GM18526 (cell line): ENCODE results near the gene GDPD3.

Experiments used
- POLR2A ChIP-seq: IDR thresholded peaks from 3 replicates; pipeline ENCODE4 v1.6.1; 2011; ENCODE audit not compliant: insufficient read length; ENCODE audit errors: extremely low read depth

Gene GDPD3

DNA sequence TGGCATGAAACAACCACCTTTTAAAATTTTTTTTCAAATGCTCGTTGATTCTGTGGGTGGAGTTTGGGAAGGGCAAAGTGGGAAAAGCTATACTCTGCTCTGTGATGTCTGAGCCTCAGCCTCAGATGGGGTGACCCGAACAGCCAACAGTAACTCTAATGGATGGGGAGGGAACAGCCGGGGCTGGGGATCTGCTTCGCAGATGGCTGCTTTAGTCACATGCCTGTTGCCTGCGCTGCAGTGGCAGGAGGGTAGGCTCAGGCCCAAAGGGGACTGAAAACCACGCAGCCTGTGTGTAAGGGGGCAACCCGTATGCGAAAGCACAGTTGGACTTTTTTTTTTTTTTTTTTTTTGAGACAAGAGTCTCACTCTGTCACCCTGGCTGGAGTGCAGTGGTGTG is 24.6 kb upstream of the GDPD3 start:
- TF ChIP-seq POLR2A, result no peak

DNA sequence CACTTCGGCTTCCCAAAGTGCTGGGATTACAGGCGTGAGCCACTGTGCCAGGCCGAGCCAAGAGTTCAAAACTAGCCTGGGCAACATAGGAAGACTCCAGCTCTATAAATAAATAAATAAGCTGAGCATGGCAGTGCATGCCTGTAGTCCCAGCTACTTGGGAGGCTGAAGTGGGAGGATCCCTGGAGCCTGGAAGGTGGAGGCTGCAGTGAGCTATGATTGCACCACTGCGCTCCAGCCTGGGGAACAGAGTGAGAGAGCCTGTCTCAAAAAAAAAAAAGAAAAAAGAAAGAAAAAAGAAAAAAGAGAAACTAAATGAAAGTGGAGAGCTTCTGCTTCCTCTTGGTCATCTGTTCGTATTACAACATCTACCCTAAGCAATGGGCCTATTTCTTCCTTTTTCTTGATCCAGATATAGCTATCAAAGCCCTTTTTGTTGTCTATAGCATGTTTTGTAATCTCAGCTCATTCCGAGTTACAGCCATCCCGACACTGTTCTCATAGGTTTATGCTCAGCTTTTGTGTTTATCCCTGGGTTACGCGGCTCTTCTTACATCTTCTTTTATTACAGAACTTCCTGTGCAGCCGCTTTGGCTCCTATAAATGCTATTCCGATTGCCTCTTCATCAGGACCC is 23.8 kb upstream of the GDPD3 start:
- no peak for TF ChIP-seq POLR2A

DNA sequence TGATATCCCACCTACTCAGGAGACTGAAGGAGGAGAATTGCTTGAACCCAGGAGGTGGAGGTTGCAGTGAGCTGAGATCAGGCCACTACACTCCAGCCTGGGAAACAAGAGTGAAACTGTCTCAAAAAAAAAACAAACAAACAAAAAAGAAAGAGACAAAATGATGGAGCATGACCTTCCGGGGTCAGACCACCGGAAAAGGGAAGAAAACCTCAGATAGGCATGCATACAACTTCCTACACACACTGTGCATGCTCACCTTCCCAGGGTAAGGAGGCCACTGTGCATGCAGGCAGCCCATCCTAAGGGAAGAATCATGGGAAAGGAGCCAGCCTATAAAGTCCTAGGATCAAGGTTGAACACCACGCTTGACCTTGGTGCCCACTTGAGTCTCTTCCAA is 19.3 kb upstream of the GDPD3 start:
- TF ChIP-seq POLR2A, result no peak

DNA sequence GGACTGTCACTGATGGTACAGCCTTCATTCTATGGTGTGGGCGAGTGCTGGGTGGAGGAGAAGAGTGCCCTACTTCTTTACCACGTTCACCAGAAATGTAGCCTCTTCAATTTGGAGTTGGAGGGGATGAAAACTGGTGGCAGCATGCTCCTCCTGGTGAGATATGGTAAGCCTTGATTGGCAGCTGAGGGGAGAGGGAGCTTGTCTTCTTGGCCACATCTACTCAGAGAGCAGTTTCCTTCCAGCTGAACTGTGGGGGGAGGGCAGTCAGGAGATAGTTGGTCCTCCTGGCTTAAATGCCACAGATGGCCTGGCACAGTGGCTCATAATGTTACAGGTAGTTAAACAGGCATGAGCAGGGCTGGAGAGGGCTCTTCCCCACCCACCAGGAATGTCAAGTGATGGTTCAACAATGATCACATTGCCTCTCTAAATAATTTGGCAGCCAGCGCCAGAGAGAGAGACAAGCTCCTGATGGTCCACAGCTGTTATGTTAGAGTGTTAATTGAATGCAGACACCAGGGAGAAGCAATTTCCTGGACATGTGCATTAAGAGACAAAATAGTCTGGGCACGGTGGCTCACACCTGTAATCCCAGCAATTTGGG is 18.6 kb upstream of the GDPD3 start:
- TF ChIP-seq POLR2A, result no peak

DNA sequence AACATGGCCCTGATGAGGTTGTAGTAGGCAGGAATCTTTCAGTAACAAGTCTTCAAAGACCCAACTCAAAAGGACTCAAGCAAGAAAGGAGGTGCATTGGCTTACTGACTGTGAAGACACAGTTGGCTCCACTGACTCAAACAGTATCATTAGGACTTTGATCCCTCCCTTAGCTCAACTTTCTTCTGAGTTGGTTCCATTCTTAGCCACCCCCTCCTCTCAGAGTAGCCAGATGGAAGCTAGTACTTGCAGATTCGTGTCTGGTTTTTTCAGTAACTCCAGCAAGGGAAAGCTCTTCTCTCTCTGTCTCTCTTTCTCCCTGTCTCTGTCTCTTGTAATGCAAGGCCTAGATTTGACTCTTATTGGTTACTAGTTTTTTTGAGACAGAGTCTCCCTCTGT is 14.7 kb upstream of the GDPD3 start:
- TF ChIP-seq POLR2A, result no peak

DNA sequence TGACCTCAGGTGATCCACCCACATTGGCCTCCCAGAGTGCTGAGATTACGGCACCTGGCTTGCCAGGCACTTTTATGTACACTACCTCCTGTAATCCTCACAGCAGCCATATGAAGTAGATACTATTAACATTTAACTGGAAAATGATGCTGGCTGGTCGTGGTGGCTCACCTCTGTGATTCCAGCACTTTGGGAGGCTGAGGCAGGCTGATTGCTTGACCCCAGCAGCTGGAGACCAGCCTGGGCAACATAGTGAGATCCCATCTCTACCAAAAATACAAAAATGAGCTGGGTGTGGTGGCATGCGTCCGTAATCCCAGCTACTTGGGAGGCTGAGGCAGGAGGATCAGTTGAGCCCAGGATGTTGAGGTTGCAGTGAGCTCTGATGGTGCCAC is 11.6 kb upstream of the GDPD3 start:
- no peak for TF ChIP-seq POLR2A

DNA sequence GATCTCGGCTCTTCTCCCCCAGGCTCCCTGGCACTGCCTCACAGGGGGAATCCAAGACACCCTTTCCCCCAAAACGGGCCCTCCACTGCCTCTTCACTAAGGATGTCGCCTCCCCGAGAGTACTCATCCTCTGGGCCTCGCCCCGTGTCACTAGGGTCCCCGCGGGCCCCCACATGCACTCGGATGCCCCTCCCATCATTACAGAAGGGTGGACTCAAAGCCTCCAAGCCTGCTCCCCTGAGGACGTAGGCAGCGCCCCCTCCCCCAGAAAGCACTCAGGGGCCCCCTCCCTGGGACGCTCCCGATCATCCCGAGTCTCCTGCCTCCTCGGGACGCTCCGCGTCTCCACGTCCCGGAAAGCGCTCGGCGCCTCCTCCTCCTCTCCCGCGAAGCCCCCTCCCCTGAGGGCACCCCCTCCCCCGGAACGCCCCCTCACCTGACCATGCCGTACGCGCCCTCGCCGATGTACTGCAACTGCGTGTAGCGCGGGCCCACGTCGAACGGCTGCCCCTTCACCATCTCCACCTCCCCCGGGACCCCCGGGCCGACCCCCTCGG is 9.3 kb upstream of the GDPD3 start:
- TF ChIP-seq POLR2A, result no peak

DNA sequence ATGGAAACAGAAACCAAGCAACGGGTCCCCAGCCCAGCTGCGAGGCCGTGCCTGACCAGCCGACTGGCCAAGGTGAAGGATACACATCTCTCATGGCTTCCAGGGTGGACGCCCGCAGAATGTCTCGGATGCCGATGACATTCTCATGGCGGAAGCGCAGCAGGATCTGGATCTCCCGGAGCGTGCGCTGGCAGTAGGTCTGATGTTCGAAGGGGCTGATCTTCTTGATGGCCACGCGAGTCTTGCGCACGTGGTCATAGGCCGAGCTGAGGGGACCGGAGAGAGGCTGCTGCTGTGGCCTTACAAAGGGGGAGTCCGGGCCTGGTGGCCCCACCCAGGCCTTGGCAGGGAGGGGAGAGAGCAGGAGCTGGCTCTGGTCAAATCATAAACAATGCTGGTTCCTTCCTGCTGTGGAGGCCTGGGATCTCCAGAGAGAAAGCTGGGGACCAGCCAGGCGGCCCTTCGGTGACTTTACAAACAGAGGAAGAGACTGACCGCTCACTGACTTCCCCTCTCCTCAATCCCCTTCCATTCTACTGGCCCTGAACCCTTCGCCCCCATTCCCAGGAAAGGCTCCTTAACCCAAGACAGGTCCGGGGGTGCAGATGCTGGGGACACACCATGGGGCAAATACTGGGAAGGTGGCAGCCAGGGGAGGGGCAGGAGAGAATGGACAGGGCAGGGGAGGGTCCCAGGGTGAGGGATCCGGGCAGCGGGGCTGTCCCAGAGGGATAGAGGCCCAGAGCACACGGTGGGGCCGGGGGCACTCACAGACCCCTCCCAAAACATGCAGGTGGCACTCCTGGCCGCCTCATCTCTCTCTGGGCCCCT is 8.6 kb upstream of the GDPD3 start:
- no peak for TF ChIP-seq POLR2A

DNA sequence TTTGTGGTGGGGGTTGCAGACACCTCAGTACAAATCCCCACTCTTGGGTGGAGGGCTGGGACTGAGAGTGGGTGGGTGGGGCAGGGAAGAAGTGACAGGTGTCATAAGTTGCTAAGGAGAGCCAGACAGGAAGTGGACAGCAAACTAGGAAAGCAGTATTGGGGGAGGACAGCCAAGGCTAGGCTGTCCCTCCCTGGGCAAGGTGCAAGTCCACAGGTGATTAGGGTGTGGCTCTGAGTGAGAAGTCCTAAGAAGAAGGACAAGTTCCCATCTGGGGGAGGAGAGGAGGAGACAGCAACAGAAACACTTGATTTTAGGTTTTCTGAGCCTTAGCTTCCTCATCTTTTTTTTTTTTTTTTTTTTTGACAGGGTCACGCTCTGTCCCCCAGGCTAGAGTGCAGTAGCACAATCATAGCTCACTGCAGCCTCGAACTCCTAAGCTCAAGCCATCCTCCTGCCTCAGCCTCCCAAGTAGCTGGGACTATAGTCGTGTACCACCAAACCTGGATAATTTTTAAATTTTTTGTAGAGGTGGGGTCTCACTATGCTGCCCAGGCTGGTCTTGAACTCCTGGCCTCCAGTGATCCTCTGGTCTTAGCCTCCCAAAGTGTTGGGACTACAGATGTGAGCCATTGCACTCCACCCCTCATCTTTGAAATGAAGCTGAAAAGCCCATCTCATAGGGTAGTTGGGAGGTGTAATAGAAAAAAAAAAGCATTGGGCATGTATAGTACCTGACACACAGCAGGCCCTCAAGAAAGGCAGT is 7.2 kb upstream of the GDPD3 start:
- TF ChIP-seq POLR2A, result no peak

DNA sequence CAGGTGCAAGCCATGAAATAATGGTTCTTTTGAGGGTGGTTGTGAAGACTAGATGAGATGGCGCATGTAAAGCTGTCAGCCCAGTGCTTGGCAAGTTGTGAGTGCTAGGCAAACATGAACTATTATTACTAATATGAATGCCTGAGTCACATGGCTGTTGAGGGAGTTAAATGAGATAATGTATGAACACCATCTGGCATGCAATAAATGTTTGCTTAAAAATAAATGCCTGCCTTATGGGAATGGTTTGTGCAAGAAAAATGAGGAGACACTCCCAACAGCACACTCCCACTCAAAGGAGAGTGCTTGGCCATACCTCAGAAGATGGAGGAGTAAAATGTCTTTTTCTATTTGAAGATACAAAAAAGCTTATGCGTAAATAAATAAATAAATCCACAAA is 6.1 kb upstream of the GDPD3 start:
- TF ChIP-seq POLR2A, result no peak

DNA sequence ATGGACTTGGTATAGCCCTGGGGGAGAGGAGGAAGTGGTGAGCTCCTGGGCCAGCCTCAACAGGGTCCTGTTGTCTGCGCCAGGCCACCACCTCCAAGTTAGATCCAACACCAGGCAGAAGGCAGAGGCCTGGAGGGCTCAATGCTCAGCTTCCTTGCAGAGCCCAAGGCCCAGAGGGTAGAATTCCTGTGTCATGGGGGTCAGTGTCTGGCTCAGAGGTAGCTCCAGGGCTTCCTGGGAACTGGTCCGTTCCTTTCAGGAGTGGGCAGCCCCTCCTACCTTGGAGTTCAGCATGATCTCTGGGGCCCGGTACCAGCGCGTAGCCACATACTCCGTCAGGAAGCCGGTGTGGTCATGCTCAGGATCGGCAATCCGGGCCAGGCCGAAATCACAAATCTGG is 4.4 kb upstream of the GDPD3 start:
- TF ChIP-seq POLR2A, result no peak

DNA sequence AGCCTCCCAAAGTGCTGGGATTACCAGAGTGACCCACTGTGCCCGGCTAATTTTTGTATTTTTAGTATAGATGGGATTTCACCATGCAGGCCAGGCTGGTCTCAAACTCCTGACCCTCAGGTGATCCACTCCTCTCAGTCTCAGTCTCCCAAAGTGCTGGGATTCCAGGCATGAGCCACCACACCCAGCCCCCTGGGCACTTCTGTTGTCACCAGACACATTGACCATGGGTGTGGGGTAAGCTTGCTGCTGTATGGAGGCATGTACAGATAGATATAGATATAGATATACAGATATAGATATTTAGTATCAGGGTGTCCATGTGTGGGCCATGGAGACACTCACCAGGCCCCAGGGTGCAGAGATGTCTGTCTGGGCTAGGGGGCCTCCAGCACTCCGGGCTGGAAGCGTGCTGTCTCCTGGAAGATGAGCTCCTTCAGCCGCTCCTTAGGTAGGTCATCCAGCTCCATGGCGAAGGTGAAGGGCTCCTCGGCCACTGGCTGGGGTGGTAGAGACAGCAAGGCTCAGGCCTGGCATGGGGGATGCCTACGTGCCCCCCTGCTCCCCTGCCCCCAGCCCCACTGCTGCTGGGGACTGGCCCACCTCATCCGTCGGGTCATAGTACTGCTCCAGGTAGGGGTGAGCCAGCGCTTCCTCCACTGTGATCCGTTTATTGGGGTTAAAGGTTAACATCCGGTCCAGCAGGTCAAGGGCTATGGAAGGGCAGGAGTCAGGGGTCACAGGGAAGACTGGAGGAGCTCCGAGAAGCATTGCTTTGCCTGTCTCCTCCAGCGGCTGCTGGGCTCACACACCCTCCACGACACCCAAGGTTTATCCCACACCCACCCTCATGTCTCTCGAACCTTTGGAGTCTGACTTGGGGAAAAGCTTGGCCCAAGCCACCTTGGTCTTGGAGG is 3.2 kb upstream of the GDPD3 start:
- TF ChIP-seq POLR2A, result no peak

DNA sequence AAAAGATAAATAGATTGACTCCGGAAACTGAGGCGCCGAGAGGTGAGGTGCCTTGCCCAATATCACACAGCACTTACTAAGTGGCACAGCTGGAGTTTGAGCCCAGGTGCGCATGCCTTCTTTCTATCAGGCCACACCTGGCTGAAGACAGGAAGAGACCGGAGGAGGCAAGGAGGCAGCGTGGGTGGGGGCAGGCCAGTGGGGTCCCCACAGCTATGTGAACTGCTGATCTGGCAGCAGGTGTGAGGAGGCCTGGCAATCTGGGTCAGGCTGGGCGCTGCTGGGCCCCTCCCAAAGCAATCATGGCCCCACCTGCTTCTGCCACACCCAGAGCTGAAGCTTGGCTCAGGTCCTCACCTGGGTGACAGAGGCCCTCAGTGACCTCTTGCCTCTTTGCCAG is 1.9 kb upstream of the GDPD3 start:
- no peak for TF ChIP-seq POLR2A

DNA sequence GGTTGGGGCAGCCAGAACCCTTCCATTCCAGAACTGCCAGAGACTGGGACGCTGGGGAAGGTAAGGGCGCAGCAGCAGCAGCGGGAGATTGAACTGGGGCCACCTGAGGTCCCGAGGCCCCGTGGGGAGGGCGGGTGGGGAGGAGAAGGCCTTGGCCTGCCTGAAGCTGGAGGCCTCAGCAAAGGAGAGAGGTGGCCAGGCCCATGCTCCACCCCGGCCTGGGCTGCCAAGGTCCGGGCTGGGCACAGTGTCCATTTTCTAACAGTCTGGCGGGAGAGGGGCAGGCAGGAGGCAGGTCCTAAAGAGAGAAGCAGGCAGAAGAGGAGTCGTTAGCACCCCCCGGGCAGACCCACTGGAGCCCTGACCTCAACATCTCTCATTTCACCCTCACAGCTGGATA is 1.1 kb upstream of the GDPD3 start:
- TF ChIP-seq POLR2A, result no peak
